Liver (tissue), 9 donors: ENCODE data around the gene MAN2A1. TPM values are rescaled to one million over a fixed set of nuclear protein-coding genes. Genes with fewer than 3 reads are reported as not detected.

Experiments used
- DNase-seq: peaks from one replicate; pipeline ENCODE4 v3.0.0-alpha.2; 2017; ENCODE audit warnings: low spot score
- H3K27ac ChIP-seq, 2 donors: one replicate each; pipeline ENCODE4 v1.7.0; 2013; ENCODE audit warnings: inconsistent platforms in 2 of 2, low read length in 2 of 2, control low read depth in 1 of 2, low read depth in 1 of 2, mild to moderate bottlenecking in 1 of 2
- H3K27me3 ChIP-seq, 4 donors: one replicate each; pipeline versions ENCODE4 v1.6.1 to v1.7.0; 2013; ENCODE audit warnings: low read length in 3 of 4, inconsistent platforms in 1 of 4, mild to moderate bottlenecking in 1 of 4, moderate library complexity in 1 of 4; ENCODE audit not compliant: control insufficient read depth in 4 of 4, insufficient read depth in 4 of 4
- H3K36me3 ChIP-seq, 4 donors: one replicate each; pipeline versions ENCODE4 v1.6.1 to v1.7.0; 2013; ENCODE audit warnings: low read length in 3 of 4, mild to moderate bottlenecking in 3 of 4, low read depth in 1 of 4, moderate library complexity in 1 of 4; ENCODE audit not compliant: control insufficient read depth in 4 of 4, insufficient read depth in 3 of 4
- H3K4me1 ChIP-seq, 4 donors: one replicate each; pipeline versions ENCODE4 v1.6.1 to v1.7.0; 2013; ENCODE audit warnings: low read length in 3 of 4, mild to moderate bottlenecking in 3 of 4, moderate library complexity in 1 of 4; ENCODE audit not compliant: control insufficient read depth in 4 of 4, insufficient read depth in 4 of 4
- H3K4me3 ChIP-seq, 3 donors: one replicate each; pipeline versions ENCODE4 v1.6.1 to v1.7.0; 2013; ENCODE audit warnings: low read length in 3 of 3, control low read depth in 1 of 3, low read depth in 1 of 3, mild to moderate bottlenecking in 1 of 3
- H3K9ac ChIP-seq, 2 donors: one replicate each; pipeline ENCODE4 v1.7.0; 2013; ENCODE audit warnings: low read length in 2 of 2, mild to moderate bottlenecking in 2 of 2, moderate library complexity in 2 of 2, control low read depth in 1 of 2, low read depth in 1 of 2
- H3K9me3 ChIP-seq, 4 donors: one replicate each; pipeline versions ENCODE4 v1.6.1 to v1.7.0; 2013; ENCODE audit warnings: low read length in 3 of 4; ENCODE audit not compliant: control insufficient read depth in 4 of 4
- ATF3 ChIP-seq: IDR thresholded peaks from 2 replicates; pipeline ENCODE4 v1.6.1; 2016; ENCODE audit warnings: antibody characterized with exemption
- CTCF ChIP-seq: fragments of 150-350 bp; IDR thresholded peaks from 2 replicates; pipeline ENCODE4 v1.5.1; 2017; ENCODE audit warnings: improper control_type of control experiment, low read depth, low read length; ENCODE audit not compliant: missing input control
- EGR1 ChIP-seq, 2 donors: IDR thresholded peaks; 2 replicates each; pipeline ENCODE4 v1.6.1; 2016 to 2018; ENCODE audit warnings: antibody characterized with exemption in 2 of 2, low read depth in 2 of 2
- FOXA1 ChIP-seq: IDR thresholded peaks from 2 replicates; pipeline ENCODE4 v1.6.1; 2016; ENCODE audit warnings: antibody characterized with exemption
- FOXA2 ChIP-seq: IDR thresholded peaks from 2 replicates; pipeline ENCODE4 v1.6.1; 2016; ENCODE audit warnings: antibody characterized with exemption
- GABPA ChIP-seq, 2 donors: IDR thresholded peaks in 1 of 2; conservative IDR thresholded peaks in 1 of 2; 2 replicates each; pipeline ENCODE4 v1.6.1; 2016; ENCODE audit warnings: antibody characterized with exemption in 2 of 2, mild to moderate bottlenecking in 1 of 2, moderate library complexity in 1 of 2
- HNF4A ChIP-seq, 2 donors: conservative IDR thresholded peaks; 2 replicates each; pipeline ENCODE4 v1.6.1; 2016; ENCODE audit warnings: antibody characterized with exemption in 2 of 2, mild to moderate bottlenecking in 2 of 2
- HNF4G ChIP-seq: IDR thresholded peaks from 2 replicates; pipeline ENCODE4 v1.6.1; 2016; ENCODE audit warnings: antibody characterized with exemption
- MAX ChIP-seq: IDR thresholded peaks from 2 replicates; pipeline ENCODE4 v1.6.1; 2016; ENCODE audit warnings: antibody characterized with exemption
- NR2F2 ChIP-seq: IDR thresholded peaks from 2 replicates; pipeline ENCODE4 v1.6.1; 2016; ENCODE audit warnings: antibody characterized with exemption
- RXRA ChIP-seq, 2 donors: IDR thresholded peaks; 2 replicates each; pipeline ENCODE4 v1.6.1; 2017 to 2018; ENCODE audit warnings: antibody characterized with exemption in 2 of 2, mild to moderate bottlenecking in 1 of 2
- SP1 ChIP-seq: IDR thresholded peaks from 2 replicates; pipeline ENCODE4 v1.6.1; 2018; ENCODE audit warnings: antibody characterized with exemption, mild to moderate bottlenecking
- TAF1 ChIP-seq: conservative IDR thresholded peaks from 2 replicates; pipeline ENCODE4 v1.6.1; 2016; ENCODE audit warnings: antibody characterized with exemption, mild to moderate bottlenecking
- YY1 ChIP-seq: IDR thresholded peaks from 2 replicates; pipeline ENCODE4 v1.6.1; 2016; ENCODE audit warnings: antibody characterized with exemption, mild to moderate bottlenecking
- WGBS: extraction: QIAGEN DNeasy Blood & Tissue Kit; methylation state at CpG from one replicate; pipeline ENCODE4 v1.1.7; 2013; 5-methylcytosine and 5-hydroxymethylcytosine counted together
- polyA plus RNA-seq, 2 donors: library from polyadenylated mRNA; stranded (reverse) in 1 of 2; unstranded in 1 of 2; fragments of 200-250 nt in 1 of 2; fragments of >200 nt in 1 of 2; fragmentation: Nextera tagmentation in 1 of 2; extraction: Ambion mirVana in 1 of 2; gene quantifications; one replicate each; pipeline versions ENCODE4 v1.2.1 to v1.2.3, GENCODE V29; 2013 to 2015
- total RNA-seq, 2 donors: library from RNA; depleted of rRNA; stranded (reverse); fragments of >200 nt; gene quantifications; one replicate each; pipeline ENCODE4 v1.2.3, GENCODE V29; 2014
- TF ChIP-seq, protein P1 (sequence below): IDR thresholded peaks from 2 replicates; pipeline ENCODE4 v1.6.1; 2016; ENCODE audit warnings: antibody characterized with exemption
- TF ChIP-seq, protein P2 (sequence below): IDR thresholded peaks from 2 replicates; pipeline ENCODE4 v1.6.1; 2016; ENCODE audit warnings: antibody characterized with exemption, mild to moderate bottlenecking
- donor health status: healthy.
- donor health status: healthy.
- donor health status: healthy.
- donor health status: healthy.
- donor health status: healthy.

Gene MAN2A1
- total and polyA plus RNA-seq, 4 donors = 21.4 to 82.8 (median 47.3) TPM

DNA sequence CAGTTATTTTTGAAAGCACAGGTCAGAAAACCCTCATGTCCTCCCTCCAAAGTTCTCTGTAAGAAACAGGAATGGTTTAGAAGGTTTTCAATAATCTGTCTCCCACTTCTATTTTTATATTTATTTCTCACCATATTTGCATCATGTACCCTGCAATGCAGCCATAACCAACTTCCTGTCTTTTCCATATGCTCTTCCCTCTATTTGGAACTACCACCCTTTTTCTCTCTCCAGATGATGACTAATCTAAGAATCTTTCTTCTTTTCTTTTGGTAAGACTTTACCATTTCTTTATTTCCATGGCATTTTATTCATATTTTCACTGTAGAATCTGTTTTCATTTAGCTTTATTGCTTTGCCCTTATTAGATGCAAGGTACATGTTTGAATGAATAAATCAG is 33.9 kb downstream of the MAN2A1 start:
- no peak for DNase-seq
- no peak overlapping the region for H3K4me3 ChIP-seq
- TF ChIP-seq SP1 = no peak
- TF ChIP-seq FOXA2 = no peak
- no peak for TF ChIP-seq MAX
- no peak for TF ChIP-seq NR2F2
- TF ChIP-seq YY1 = no peak
- TF ChIP-seq GABPA (IDR thresholded peaks at IDR 0.05 in 1 of 2, conservative IDR thresholded peaks at IDR 0.05 in 1 of 2) = no peak
- TF ChIP-seq TAF1 = no peak
- no peak for TF ChIP-seq EGR1 (IDR thresholded peaks at IDR 0.05; ENCODE audit: low read depth in 2 of 2)
- TF ChIP-seq FOXA1 = no peak
- TF ChIP-seq, protein P1, sequence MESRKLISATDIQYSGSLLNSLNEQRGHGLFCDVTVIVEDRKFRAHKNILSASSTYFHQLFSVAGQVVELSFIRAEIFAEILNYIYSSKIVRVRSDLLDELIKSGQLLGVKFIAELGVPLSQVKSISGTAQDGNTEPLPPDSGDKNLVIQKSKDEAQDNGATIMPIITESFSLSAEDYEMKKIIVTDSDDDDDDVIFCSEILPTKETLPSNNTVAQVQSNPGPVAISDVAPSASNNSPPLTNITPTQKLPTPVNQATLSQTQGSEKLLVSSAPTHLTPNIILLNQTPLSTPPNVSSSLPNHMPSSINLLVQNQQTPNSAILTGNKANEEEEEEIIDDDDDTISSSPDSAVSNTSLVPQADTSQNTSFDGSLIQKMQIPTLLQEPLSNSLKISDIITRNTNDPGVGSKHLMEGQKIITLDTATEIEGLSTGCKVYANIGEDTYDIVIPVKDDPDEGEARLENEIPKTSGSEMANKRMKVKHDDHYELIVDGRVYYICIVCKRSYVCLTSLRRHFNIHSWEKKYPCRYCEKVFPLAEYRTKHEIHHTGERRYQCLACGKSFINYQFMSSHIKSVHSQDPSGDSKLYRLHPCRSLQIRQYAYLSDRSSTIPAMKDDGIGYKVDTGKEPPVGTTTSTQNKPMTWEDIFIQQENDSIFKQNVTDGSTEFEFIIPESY = no peak
- no peak for TF ChIP-seq RXRA (IDR thresholded peaks at IDR 0.05)
- TF ChIP-seq HNF4A (conservative IDR thresholded peaks at IDR 0.05) = no peak
- no peak for TF ChIP-seq CTCF
- H3K27me3 ChIP-seq = no peaks in the 10 kb centered on the region
- no peaks in the 10 kb centered on the region for H3K9me3 ChIP-seq
- H3K4me1 ChIP-seq = no peaks in the 10 kb centered on the region
- peaks cover 0 to 2% (median 0%) of the 10 kb centered on the region in 4 donors for H3K36me3 ChIP-seq
- no peak overlapping the region for H3K27ac ChIP-seq
- H3K9ac ChIP-seq = no peak overlapping the region

DNA sequence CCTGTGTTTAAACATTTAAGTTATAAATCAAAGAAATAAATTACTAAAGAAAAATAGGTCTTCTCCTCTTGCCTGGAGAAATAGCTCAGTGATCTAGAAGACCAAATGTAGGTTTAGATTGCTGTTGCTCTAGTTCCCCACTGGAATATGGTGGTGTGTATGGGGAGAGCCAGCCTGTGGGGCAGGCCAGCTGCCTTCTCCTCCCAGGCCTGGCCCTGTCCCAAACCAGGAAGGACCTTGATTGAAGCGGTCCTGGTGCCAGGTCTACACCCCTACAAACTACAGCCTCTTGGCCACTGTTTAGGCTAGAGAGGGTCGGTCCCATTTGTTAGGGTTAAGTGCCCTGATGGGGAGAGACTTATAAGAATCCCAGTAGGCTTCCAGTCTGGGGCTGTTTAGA is 35.4 kb downstream of the MAN2A1 start:
- Histone ChIP-seq H3K27me3 (no peaks in the 10 kb centered on the region), H3K9ac (no peak overlapping the region), H3K4me3 (no peak overlapping the region), H3K27ac (no peak overlapping the region), H3K9me3 (no peaks in the 10 kb centered on the region), H3K36me3 (no peaks in the 10 kb centered on the region), H3K4me1 (no peaks in the 10 kb centered on the region)
- WGBS = 86% methylated on average over 2 of the region's 2 CpGs
- no peak for TF ChIP-seq NR2F2
- no peak for TF ChIP-seq CTCF
- TF ChIP-seq RXRA (IDR thresholded peaks at IDR 0.05) = no peak
- TF ChIP-seq MAX = no peak
- no peak for TF ChIP-seq ATF3
- TF ChIP-seq, protein P1 = no peak
- no peak for TF ChIP-seq HNF4G
- TF ChIP-seq TAF1 = no peak
- no peak for TF ChIP-seq HNF4A (conservative IDR thresholded peaks at IDR 0.05)
- TF ChIP-seq, protein P2, sequence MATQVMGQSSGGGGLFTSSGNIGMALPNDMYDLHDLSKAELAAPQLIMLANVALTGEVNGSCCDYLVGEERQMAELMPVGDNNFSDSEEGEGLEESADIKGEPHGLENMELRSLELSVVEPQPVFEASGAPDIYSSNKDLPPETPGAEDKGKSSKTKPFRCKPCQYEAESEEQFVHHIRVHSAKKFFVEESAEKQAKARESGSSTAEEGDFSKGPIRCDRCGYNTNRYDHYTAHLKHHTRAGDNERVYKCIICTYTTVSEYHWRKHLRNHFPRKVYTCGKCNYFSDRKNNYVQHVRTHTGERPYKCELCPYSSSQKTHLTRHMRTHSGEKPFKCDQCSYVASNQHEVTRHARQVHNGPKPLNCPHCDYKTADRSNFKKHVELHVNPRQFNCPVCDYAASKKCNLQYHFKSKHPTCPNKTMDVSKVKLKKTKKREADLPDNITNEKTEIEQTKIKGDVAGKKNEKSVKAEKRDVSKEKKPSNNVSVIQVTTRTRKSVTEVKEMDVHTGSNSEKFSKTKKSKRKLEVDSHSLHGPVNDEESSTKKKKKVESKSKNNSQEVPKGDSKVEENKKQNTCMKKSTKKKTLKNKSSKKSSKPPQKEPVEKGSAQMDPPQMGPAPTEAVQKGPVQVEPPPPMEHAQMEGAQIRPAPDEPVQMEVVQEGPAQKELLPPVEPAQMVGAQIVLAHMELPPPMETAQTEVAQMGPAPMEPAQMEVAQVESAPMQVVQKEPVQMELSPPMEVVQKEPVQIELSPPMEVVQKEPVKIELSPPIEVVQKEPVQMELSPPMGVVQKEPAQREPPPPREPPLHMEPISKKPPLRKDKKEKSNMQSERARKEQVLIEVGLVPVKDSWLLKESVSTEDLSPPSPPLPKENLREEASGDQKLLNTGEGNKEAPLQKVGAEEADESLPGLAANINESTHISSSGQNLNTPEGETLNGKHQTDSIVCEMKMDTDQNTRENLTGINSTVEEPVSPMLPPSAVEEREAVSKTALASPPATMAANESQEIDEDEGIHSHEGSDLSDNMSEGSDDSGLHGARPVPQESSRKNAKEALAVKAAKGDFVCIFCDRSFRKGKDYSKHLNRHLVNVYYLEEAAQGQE = no peak
- TF ChIP-seq FOXA1 = no peak
- no peak for TF ChIP-seq YY1
- TF ChIP-seq SP1 = no peak
- DNase-seq = no peak
